Stimulated activated CD8-positive, alpha-beta memory T cell treated with anti-CD3 and anti-CD28 coated beads, Interleukin-4, amount 100 ng/mL, for 24 hours (primary cell): ENCODE results near the gene DNAJB12.
"Not testable (repeated sequence)": the region's sequence is repeated elsewhere in the genome, so short reads cannot be mapped to it uniquely, and the experiment has no call there.

ENCODE experiments used
- DNase-seq: peaks from one replicate; pipeline ENCODE4 v3.0.0-alpha.2; 2020; ENCODE audit warnings: low read depth

DNAJB12 gene

GRCh38 chr10:72331575-72332422, 22.9 kb downstream of the DNAJB12 start:
- DNase-seq = peak; percentile 79

- no peak for DNase-seq
Observed at GRCh38 chr10:72330069-72330426, 24.7 kb downstream of the DNAJB12 start.

- no peak for DNase-seq
Observed at GRCh38 chr10:72329290-72330068, 25.2 kb downstream of the DNAJB12 start.

- no peak for DNase-seq
Observed at GRCh38 chr10:72328829-72329204, 25.9 kb downstream of the DNAJB12 start.

- no peak for DNase-seq
Observed at GRCh38 chr10:72328045-72328828, 26.5 kb downstream of the DNAJB12 start.

- DNase-seq = not testable (repeated sequence)
Observed at GRCh38 chr10:72326665-72327603, 27.8 kb downstream of the DNAJB12 start.

GRCh38 chr10:72325243-72326175, 29.2 kb downstream of the DNAJB12 start:
- DNase-seq = not testable (repeated sequence)

- DNase-seq = no peak
Observed at GRCh38 chr10:72323771-72324191, 30.9 kb downstream of the DNAJB12 start.

- DNase-seq = no peak
Observed at GRCh38 chr10:72323108-72323749, 31.5 kb downstream of the DNAJB12 start.

- DNase-seq = no peak
Observed at GRCh38 chr10:72322280-72323058, 32.2 kb downstream of the DNAJB12 start.

- DNase-seq = no peak
Observed at GRCh38 chr10:72322030-72322279, 32.8 kb downstream of the DNAJB12 start.

- no peak for DNase-seq
Observed at GRCh38 chr10:72321248-72322029, 33.3 kb downstream of the DNAJB12 start.

- no peak for DNase-seq
Observed at GRCh38 chr10:72320676-72321247, 34.0 kb downstream of the DNAJB12 start.

- peak; percentile 85 for DNase-seq
Observed at GRCh38 chr10:72319416-72320254, 35.1 kb downstream of the DNAJB12 start.

- no peak for DNase-seq
Observed at GRCh38 chr10:72318418-72319262, 36.1 kb downstream of the DNAJB12 start.
